ENCODE measurements around the gene TBCA.

- no peak for TF ChIP-seq CTCF (IDR thresholded peaks at IDR 0.05; ENCODE audit: low read depth, low read length, poor library complexity, severe bottlenecking)
- no peak for TF ChIP-seq EZH2phosphoT487 (IDR thresholded peaks at IDR 0.05; ENCODE audit: borderline replicate concordance, low read length)
These were observed 1.8 kb upstream of the TBCA start for GRCh38 chr5:77777911-77778310.
